ENCODE measurements around the gene HPS4. TPM values are rescaled to one million over a fixed set of nuclear protein-coding genes. Genes with fewer than 3 reads are reported as not detected.
A peak's percentile ranks its signal among the peaks of the same experiment; 100 is the strongest.

Gene HPS4
- total and polyA plus RNA-seq, 2 experiments from 2014 or later, result 20.4 to 35.9 TPM

GRCh38 chr22:26417406-26417805, 66.2 kb downstream of the HPS4 start:
- no peak for DNase-seq (ENCODE audit: low read depth in 1 of 2, low spot score in 1 of 2)
- Histone ChIP-seq H3K9me3 (ENCODE audit: low read depth) (no peaks in the 10 kb centered on the region), H3K4me1 (ENCODE audit: low read depth) (no peaks in the 10 kb centered on the region), H3K36me3 (no peaks in the 10 kb centered on the region), H3K4me3 (no peak overlapping the region), H3K27me3 (no peaks in the 10 kb centered on the region), H3K27ac (no peak overlapping the region)
- no peak for TF ChIP-seq CTCF (IDR thresholded peaks at IDR 0.05; ENCODE audit: low read depth, low read length)

DNA sequence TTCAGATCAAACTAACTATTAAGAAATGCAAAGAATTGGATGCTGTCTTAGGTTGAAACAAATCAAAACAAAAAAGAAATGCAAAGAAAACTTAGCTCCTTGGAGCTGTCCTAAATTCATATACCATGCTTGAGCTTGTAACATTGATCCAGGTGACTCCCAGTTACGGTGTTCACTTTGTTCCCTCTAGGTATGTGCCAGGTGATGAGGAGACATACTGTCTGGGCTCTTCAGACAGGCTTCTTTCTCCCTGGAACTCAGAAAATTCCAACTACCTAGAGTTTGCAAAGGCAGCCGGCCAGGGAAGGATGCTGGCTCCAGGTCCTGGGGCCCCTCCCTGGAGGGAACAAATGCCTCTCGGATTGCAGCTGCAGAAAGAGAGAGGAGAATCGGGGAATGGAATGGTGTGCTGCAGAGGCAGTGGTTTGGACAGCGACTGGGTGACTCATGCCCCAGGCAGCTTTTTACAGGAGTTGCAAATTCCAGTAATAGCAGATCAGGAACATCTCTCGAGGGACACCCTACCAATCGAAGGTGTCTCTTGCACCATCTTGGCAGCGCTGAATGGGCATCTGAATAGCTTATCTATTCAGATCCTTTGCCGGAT, 66.8 kb downstream of the HPS4 start:
- Histone ChIP-seq H3K4me3 (no peak overlapping the region), H3K27ac (no peak overlapping the region), H3K27me3 (peaks cover 5% of the 10 kb centered on the region), H3K4me1 (ENCODE audit: low read depth) (no peaks in the 10 kb centered on the region), H3K9me3 (ENCODE audit: low read depth) (no peaks in the 10 kb centered on the region), H3K36me3 (no peaks in the 10 kb centered on the region)
- peak; percentile 45 to 75 for DNase-seq (ENCODE audit: low read depth in 1 of 2, low spot score in 1 of 2)
- no peak for TF ChIP-seq CTCF (IDR thresholded peaks at IDR 0.05; ENCODE audit: low read depth, low read length)

GRCh38 chr22:26416256-26416655, 67.3 kb downstream of the HPS4 start:
- Histone ChIP-seq H3K9me3 (ENCODE audit: low read depth) (no peaks in the 10 kb centered on the region), H3K4me3 (no peak overlapping the region), H3K27ac (no peak overlapping the region), H3K27me3 (peaks cover 6% of the 10 kb centered on the region), H3K36me3 (no peaks in the 10 kb centered on the region), H3K4me1 (ENCODE audit: low read depth) (no peaks in the 10 kb centered on the region)
- no peak for DNase-seq (ENCODE audit: low read depth in 1 of 2, low spot score in 1 of 2)
- TF ChIP-seq CTCF (IDR thresholded peaks at IDR 0.05; ENCODE audit: low read depth, low read length), result no peak

GRCh38 chr22:26414347-26414746, 69.2 kb downstream of the HPS4 start:
- H3K4me3 ChIP-seq, result no peak overlapping the region
- no peak for TF ChIP-seq CTCF (IDR thresholded peaks at IDR 0.05; ENCODE audit: low read depth, low read length)
- DNase-seq (ENCODE audit: low read depth in 1 of 2, low spot score in 1 of 2), result no peak

DNA sequence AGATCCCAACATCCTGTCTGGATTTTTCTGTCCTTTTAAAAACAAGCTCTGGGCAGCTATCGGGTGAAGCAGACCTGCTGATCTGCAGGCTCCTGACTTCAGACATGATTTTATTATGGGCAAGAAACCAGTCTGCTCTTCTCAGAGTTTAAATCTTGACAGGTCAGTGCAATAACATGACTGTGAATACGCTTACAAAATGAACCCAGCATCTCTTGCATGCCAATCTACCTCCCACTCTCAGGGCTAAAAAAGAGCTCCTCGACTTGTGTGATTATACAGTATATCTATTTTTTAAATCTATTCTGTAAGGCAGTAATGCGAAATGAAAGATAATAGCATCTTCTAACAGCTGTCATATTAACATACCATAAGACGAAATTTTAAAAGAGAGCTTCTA, 73.2 kb downstream of the HPS4 start:
- Histone ChIP-seq H3K27me3 (peaks cover 6% of the 10 kb centered on the region), H3K27ac (no peak overlapping the region), H3K4me3 (no peak overlapping the region), H3K9me3 (ENCODE audit: low read depth) (no peaks in the 10 kb centered on the region), H3K4me1 (ENCODE audit: low read depth) (no peaks in the 10 kb centered on the region), H3K36me3 (no peaks in the 10 kb centered on the region)
- no peak for TF ChIP-seq CTCF (IDR thresholded peaks at IDR 0.05; ENCODE audit: low read depth, low read length)
- DNase-seq (ENCODE audit: low read depth in 1 of 2, low spot score in 1 of 2), result no peak

More at GRCh38 chr22:26414347-26414746, 69.2 kb downstream of the HPS4 start:
- Histone ChIP-seq H3K9me3 (ENCODE audit: low read depth) (no peaks in the 10 kb centered on the region), H3K4me1 (ENCODE audit: low read depth) (no peaks in the 10 kb centered on the region), H3K36me3 (no peaks in the 10 kb centered on the region), H3K27ac (no peak overlapping the region), H3K27me3 (peaks cover 6% of the 10 kb centered on the region)
